ENCODE results near the gene INSIG1. TPM values are rescaled to one million over a fixed set of nuclear protein-coding genes. Genes with fewer than 3 reads are reported as not detected.
A peak's percentile ranks its signal among the peaks of the same experiment; 100 is the strongest.

The INSIG1 gene
- total RNA-seq (2021), result 51.8 and 53.4 TPM in 2 replicates
- percentile 96 among the genes with signal in this experiment for Bru-seq, nascent RNA
- percentile 96 among the genes with signal in this experiment for BruChase-seq, experiment 1, labeled RNA remaining after a 2-hour chase
- BruChase-seq, experiment 2, labeled RNA remaining after a 6-hour chase, result percentile 68 among the genes with signal in this experiment
- long read RNA-seq, transcript INSIG1-201 (6 exons, 3,010 nt), result major isoform, 122 of 180 reads
- long read RNA-seq, partial matches to known transcripts, result 11 of 180 reads
- long read RNA-seq, other reads (novel, unspliced or antisense), result 43 of 180 reads

GRCh38 chr7:155297517-155298287 lies at the start of gene INSIG1:
INSIG1 (plus strand) TSS chr7:155297878; CDS start chr7:155298286, 408 bp downstream.
- Histone ChIP-seq H3K4me1 (ENCODE audit: insufficient read depth, low read length, poor library complexity, severe bottlenecking) (peaks cover 24% of the 10 kb centered on the region), H3K27me3 (replicated peaks; ENCODE audit: insufficient read depth, low read depth, low read length, poor library complexity) (no peaks in the 10 kb centered on the region), H3K36me3 (ENCODE audit: insufficient read depth, low read length, poor library complexity, severe bottlenecking) (peaks cover 36% of the 10 kb centered on the region), H3K9me3 (ENCODE audit: low read depth, low read length, poor library complexity, severe bottlenecking) (no peaks in the 10 kb centered on the region), H3K4me3 (ENCODE audit: low read depth, low read length, poor library complexity, severe bottlenecking) (peak within 1 kb of the TSS; percentile 93), H3K27ac (ENCODE audit: low read depth, low read length, poor library complexity, severe bottlenecking) (peak within 1 kb of the TSS; percentile 97)
- CTCF ChIA-PET, result no interaction called here
- intact Hi-C loops (cut with micrococcal nuclease; ENCODE audit: unreplicated experiment), result loop anchor here (5.0 kb wide), 1 partner anchor 295 kb away; the partner anchor contains the start of gene PAXIP1
- TF ChIP-seq, protein P1, sequence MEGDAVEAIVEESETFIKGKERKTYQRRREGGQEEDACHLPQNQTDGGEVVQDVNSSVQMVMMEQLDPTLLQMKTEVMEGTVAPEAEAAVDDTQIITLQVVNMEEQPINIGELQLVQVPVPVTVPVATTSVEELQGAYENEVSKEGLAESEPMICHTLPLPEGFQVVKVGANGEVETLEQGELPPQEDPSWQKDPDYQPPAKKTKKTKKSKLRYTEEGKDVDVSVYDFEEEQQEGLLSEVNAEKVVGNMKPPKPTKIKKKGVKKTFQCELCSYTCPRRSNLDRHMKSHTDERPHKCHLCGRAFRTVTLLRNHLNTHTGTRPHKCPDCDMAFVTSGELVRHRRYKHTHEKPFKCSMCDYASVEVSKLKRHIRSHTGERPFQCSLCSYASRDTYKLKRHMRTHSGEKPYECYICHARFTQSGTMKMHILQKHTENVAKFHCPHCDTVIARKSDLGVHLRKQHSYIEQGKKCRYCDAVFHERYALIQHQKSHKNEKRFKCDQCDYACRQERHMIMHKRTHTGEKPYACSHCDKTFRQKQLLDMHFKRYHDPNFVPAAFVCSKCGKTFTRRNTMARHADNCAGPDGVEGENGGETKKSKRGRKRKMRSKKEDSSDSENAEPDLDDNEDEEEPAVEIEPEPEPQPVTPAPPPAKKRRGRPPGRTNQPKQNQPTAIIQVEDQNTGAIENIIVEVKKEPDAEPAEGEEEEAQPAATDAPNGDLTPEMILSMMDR (conservative IDR thresholded peaks at IDR 0.05; ENCODE audit: low read depth, low read length), result no peak
- DNase-seq (ENCODE audit: low spot score), result peak; percentile 94
- POLR2A ChIA-PET (ENCODE audit: low non-redundant PET), result no interaction called here
- BruUV-seq (replicated peaks), result no TSS peak

DNA sequence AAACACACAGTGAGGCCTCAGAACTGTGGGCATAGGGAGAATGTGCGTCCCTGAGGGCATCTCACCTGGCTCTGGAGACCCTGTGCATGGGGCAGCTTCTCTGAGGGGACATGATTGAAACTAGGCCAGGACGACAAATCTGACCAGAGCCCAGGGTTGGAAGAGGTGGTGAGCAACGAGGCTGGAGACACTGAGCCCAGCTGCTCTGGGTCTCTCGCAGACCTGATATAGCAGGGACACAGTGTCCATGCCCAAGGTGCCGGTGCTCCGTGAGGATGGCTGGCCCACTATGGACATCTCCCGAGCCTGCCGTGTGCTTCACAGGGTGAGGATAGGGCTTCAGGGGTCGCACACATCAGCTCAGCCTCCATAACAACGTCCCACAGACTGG lies 49.3 kb upstream of the INSIG1 start:
- ChIA-PET CTCF (no interaction called here), POLR2A (ENCODE audit: low non-redundant PET) (no interaction called here)
- no peaks in the 10 kb centered on the region for H3K36me3 ChIP-seq (ENCODE audit: insufficient read depth, low read length, poor library complexity, severe bottlenecking)
- no peak for DNase-seq (ENCODE audit: low spot score)
- BruUV-seq (replicated peaks), result no TSS peak
- TF ChIP-seq, protein P1 (conservative IDR thresholded peaks at IDR 0.05; ENCODE audit: low read depth, low read length), result no peak
- TF ChIP-seq EZH2 (IDR thresholded peaks at IDR 0.05; ENCODE audit: borderline replicate concordance, low read depth, low read length, poor library complexity, severe bottlenecking), result no peak
- no peak overlapping the region for H3K27ac ChIP-seq (ENCODE audit: low read depth, low read length, poor library complexity, severe bottlenecking)
- intact Hi-C loops (cut with micrococcal nuclease; ENCODE audit: unreplicated experiment), result no loop called here
- no peaks in the 10 kb centered on the region for H3K4me1 ChIP-seq (ENCODE audit: insufficient read depth, low read length, poor library complexity, severe bottlenecking)
- no peaks in the 10 kb centered on the region for H3K9me3 ChIP-seq (ENCODE audit: low read depth, low read length, poor library complexity, severe bottlenecking)
- H3K4me3 ChIP-seq (ENCODE audit: low read depth, low read length, poor library complexity, severe bottlenecking), result no peak overlapping the region
- peaks cover 14% of the 10 kb centered on the region for H3K27me3 ChIP-seq (replicated peaks; ENCODE audit: insufficient read depth, low read depth, low read length, poor library complexity)

DNA sequence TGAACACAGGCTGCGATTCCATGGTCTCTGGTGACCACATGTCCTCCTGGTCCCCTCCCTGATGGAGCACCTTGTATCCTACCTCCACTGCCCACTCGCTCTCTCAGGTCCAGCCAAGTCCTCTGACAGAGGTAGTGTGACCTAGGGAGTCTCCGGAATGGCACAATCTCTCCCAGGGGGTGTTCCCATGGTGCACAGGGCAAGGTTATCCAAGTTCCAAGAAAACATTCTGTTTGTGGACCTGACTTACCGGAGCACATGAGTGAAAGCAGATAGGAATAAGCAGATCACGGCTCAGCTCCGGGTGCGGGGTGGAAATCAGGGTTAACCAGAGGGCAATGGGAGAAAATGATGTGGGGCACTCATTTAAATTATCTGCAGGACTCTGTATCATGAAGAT lies 45.8 kb upstream of the INSIG1 start:
- no peak overlapping the region for H3K27ac ChIP-seq (ENCODE audit: low read depth, low read length, poor library complexity, severe bottlenecking)
- H3K9me3 ChIP-seq (ENCODE audit: low read depth, low read length, poor library complexity, severe bottlenecking), result no peaks in the 10 kb centered on the region

More for the DNA sequence above, 45.8 kb upstream of the INSIG1 start:
- no peaks in the 10 kb centered on the region for H3K36me3 ChIP-seq (ENCODE audit: insufficient read depth, low read length, poor library complexity, severe bottlenecking)
- CTCF ChIA-PET, result no interaction called here
- no peak overlapping the region for H3K4me3 ChIP-seq (ENCODE audit: low read depth, low read length, poor library complexity, severe bottlenecking)
- POLR2A ChIA-PET (ENCODE audit: low non-redundant PET), result no interaction called here
- H3K27me3 ChIP-seq (replicated peaks; ENCODE audit: insufficient read depth, low read depth, low read length, poor library complexity), result peaks cover 14% of the 10 kb centered on the region
- H3K4me1 ChIP-seq (ENCODE audit: insufficient read depth, low read length, poor library complexity, severe bottlenecking), result no peaks in the 10 kb centered on the region
- intact Hi-C loops (cut with micrococcal nuclease; ENCODE audit: unreplicated experiment), result no loop called here
- BruUV-seq (replicated peaks), result no TSS peak
- TF ChIP-seq EZH2 (IDR thresholded peaks at IDR 0.05; ENCODE audit: borderline replicate concordance, low read depth, low read length, poor library complexity, severe bottlenecking), result no peak
- TF ChIP-seq, protein P1 (conservative IDR thresholded peaks at IDR 0.05; ENCODE audit: low read depth, low read length), result no peak
- DNase-seq (ENCODE audit: low spot score), result no peak
